GM12874 (cell line): ENCODE results near the gene PRKAG2.
A peak's percentile ranks its signal among the peaks of the same experiment; 100 is the strongest.

Source experiments
- CTCF ChIP-seq: IDR thresholded peaks from 2 replicates; pipeline ENCODE4 v1.5.1; 2011; ENCODE audit warnings: low read depth, mild to moderate bottlenecking, control low read depth, low read length, moderate library complexity; ENCODE audit not compliant: insufficient read depth

The PRKAG2 gene

GRCh38 chr7:151631953-151632749, 244.8 kb downstream of the PRKAG2 start:
- peak; percentile 55 for TF ChIP-seq CTCF

GRCh38 chr7:151631570-151631952, 245.4 kb downstream of the PRKAG2 start:
- no peak for TF ChIP-seq CTCF

GRCh38 chr7:151630851-151631569, 245.9 kb downstream of the PRKAG2 start:
- TF ChIP-seq CTCF: no peak

GRCh38 chr7:151630358-151630757, 246.6 kb downstream of the PRKAG2 start:
- no peak for TF ChIP-seq CTCF

GRCh38 chr7:151629713-151630272, 247.1 kb downstream of the PRKAG2 start:
- no peak for TF ChIP-seq CTCF

GRCh38 chr7:151628846-151629604, 247.9 kb downstream of the PRKAG2 start:
- TF ChIP-seq CTCF: no peak
